Stimulated activated CD4-positive, alpha-beta T cell treated with anti-CD3 and anti-CD28 coated beads, Interleukin-12 subunit alpha, Interleukin-12 subunit beta, amount 100 ng/mL, for 48 hours (primary cell): ENCODE measurements around the gene CHST2.
"Not testable (repeated sequence)": the region's sequence is repeated elsewhere in the genome, so short reads cannot be mapped to it uniquely, and the experiment has no call there.

Experiments
- DNase-seq, 3 donors: peaks; one replicate each; pipeline ENCODE4 v3.0.0-alpha.2; 2020; ENCODE audit warnings: low read depth in 2 of 3, low spot score in 1 of 3

The CHST2 gene

DNA sequence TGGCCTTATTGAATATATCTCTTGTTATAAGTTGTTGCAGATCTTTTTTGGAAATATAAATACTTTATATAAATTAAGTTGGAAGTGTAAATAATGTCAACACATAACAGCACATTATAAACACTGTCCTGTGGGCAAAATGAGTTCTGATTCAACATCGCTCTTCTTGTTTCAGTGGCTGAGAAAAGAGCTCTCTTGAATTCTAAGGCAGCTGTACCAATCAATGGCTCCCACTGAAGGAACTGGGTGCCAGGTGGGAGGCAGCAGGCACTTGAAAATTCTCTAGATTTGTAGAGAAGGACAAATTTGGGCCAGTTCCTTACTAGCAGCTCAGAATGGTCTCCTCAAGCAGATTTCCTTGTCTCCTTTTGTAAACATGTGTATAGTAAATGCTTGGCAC is 45.6 kb downstream of the CHST2 start:
- DNase-seq, result no peak

DNA sequence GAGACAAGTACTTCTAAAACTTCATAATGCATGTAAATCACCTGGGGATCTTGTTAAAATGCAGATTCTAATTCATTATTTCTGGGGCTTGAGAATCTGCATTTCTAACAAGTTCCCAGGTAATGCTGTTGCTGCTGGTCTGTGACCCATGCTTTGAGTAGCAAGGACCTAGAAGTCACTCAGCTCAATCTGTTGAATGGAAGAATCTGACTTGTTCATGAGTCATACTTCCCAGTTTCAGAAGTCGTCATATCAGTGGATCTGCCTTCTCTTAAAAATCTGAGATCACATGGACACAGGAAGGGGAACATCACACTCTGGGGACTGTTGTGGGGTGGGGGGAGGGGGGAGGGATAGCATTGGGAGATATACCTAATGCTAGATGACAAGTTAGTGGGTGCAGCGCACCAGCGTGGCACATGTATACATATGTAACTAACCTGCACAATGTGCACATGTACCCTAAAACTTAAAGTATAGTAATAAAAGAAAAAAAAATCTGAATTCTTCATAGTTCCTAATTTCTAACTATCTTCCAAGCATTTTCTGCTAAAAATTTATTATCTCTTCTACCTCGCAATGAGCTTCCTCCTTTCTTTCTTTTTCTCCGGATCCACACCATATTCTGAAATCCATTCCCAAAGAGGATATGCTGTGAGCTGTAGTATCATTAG is 46.2 kb downstream of the CHST2 start:
- DNase-seq, result not testable (repeated sequence)

DNA sequence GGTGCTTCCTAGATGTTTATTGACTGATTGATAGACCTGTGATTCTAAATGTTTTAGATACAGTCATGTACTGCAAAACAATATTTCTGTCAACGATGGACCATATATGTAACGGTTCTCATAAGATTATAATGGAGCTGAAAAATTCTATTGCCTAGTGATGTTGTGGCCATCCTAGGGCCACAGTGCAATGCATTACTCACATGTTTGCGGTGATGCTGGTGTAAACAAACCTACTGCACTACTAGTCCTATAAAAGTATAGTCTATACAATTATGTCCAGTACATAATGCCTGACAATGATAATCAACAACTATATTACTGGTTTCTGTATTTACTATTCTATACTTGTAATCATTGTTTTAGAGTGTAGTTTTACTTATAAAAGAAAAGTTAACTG is 46.8 kb downstream of the CHST2 start:
- no peak for DNase-seq

- no peak for DNase-seq
Observed at GRCh38 chr3:143167969-143168854, 48.6 kb downstream of the CHST2 start.

DNA sequence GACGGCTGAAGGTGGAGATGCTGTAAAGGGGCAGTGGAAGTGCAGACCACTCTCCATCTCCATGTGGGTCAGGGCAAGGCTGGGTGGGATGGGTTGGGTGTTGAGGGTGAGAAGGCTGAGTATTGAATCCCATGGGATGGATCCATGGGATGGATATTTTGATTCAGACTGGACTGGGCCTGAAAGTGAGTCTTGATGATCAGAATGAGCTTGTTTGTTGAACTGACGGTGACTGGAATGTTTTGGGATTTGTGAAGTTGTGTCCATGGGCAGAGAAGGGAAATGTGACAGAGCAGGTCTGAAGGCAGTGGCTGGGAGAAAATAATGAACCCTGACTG is 49.3 kb downstream of the CHST2 start:
- DNase-seq, result no peak

DNA sequence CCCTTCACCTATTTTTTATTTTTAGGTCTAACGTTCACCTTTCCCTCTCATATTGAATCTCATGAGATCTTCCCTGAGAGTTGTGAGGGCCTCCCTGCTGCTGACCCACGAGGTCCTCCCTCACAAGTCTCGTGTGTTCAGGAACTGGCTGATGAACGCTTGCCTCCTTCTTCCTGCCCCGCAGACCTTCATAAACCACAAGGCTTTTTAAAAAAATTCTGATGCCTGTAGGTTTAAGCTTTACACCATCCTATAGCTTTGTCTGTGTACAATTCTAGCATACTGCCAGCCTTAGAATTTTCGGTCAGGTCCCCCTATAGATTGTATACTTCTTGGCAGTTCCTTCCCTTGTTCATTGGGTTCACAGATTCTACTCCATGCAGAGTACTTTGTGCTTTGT is 50.5 kb downstream of the CHST2 start:
- DNase-seq, result no peak

- DNase-seq, result no peak
Observed at GRCh38 chr3:143170676-143171075, 51.1 kb downstream of the CHST2 start.

DNA sequence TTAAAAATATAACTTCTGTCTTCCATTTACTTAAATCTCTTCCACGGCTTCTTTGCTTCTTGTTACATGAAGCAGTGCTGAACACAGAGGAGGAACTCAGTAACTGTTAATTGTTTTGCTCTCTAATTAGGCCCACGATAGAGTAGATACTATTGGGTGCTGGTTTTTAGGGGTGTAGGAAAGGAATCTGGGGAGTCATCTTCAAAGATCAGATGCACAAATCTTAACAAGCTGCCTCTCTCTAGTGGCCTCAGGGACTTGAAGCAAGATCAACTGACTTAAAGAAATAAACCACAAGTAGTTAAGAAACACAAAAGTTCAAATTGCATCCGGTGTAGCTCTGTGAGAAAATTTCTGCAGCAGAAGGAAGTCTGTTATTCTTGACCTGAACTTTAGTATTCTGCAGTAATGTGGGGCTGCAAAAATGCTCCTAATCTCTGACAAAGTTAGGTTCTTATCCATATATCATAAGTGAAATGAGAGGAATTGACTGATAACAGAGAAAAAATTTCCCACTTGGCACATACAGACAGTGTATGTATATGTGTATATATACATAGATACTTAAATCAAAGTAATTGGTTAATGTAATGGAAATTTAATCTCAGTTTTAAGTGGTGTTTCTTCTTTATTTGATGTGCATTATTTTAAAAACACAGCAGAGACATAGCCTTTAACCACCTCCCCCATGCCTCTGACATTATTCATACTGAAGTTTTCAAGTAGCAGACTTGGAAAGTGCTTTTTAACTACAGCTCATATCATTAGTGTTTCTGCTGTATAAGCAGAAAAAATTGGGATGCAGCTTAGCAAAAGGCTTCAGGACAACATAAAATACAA is 51.8 kb downstream of the CHST2 start:
- DNase-seq, result no peak

DNA sequence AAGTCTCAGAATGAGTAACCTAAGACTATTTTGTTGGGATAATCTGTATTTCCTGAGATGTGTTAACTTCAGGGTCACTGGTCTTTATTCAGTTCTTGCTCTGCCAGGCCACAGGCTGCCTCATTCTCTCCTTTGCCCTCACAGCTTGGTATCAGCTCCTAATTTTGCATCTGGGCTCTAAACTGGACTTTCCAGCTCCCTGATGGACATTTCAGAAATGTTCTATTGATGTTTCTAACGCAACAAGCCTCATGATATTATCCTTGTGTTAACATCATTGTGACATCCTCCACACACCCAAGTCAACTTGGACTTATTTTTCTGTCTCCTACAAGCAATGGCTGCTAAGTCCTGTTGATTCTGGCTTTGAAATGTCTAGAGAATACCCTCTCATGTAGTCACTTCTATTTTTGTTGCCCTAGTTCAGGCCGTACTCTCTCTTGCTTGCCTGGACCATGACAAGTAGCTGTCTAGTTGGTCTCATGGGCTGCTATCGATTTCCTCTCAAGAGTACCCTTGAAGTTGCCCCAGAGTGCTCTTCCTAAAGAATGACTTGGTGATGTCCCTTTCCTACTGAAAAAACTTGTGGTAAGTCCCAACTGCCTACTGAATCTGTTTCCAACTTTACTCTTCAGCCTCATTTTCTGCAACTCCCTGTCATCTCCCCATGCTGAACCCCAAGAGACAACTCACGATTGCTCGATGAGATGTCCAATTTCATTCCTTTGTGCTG is 52.7 kb downstream of the CHST2 start:
- no peak for DNase-seq

DNA sequence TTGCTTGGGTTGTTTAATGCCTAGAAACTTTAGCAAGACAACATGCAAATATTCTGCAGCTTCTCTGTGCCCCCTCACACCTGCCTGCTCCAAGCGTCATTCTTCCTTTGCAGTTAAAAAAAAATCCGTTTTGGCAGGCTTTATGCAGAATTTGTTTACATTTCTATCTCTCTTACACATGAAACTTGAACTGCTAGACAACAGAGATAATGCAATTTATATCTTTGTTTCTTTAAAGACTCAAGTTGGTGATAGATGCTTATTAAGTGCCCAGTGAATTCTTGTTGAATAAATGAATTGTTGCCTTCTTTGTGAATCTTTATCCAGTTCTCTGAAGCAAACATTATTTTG is 53.2 kb downstream of the CHST2 start:
- no peak for DNase-seq

DNA sequence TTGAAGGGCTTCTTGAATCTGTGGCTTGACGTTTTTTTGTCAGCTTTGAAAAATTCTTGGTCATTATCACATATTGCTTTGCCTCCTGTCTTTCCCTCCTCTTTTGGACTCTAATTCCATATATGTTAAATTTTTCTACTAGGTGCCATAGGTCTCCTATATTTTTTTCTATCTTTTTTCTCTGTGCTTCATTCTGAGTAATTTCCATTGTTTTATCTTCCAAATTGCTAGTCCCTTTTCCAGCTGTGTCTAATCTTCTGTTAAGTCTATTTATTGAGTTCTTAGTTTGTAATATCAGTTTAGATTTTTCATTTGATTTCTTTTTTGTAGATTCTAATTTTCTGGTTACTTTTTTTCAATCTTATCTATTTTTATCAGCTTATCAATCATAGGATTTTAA is 53.7 kb downstream of the CHST2 start:
- no peak for DNase-seq
